ENCODE data around the gene SCLT1. TPM values are rescaled to one million over a fixed set of nuclear protein-coding genes. Genes with fewer than 3 reads are reported as not detected.

SCLT1 gene
- total RNA-seq, 1 donor: 14.1 TPM

DNA sequence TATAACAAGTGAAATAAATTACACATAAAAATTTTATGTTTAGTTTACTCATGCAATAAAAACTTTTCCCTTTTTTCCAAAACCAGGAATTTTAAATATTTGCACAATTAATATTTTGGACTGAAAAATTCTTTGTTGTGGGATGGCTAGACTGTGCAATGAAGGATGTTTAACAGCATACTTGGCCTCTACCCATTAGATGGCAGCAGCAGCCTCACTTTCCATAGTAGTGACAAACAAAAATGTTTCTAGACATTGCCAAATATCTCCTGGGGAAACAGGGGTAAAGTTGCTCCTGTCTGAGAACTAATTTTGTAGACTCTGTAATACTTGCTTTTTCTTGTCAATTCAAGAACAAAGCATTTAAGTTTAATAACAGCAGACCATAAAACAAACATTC is 49.8 kb downstream of the SCLT1 start:
- no peaks in the 10 kb centered on the region for H3K79me2 ChIP-seq (ENCODE audit: insufficient read depth, low read length)
- H3K27me3 ChIP-seq (ENCODE audit: insufficient read depth, low read length): no peaks in the 10 kb centered on the region
- H3K4me3 ChIP-seq (ENCODE audit: insufficient read depth, low read length): no peak overlapping the region
- H3K4me1 ChIP-seq (ENCODE audit: insufficient read depth, low read length): no peaks in the 10 kb centered on the region
- no peak for DNase-seq (ENCODE audit: insufficient read length, low spot score, missing footprints)
- no peak overlapping the region for H2AFZ ChIP-seq (ENCODE audit: low read length)
- no peak overlapping the region for H3K4me2 ChIP-seq (ENCODE audit: insufficient read depth, low read length)
- H3K36me3 ChIP-seq (ENCODE audit: insufficient read depth, low read length): no peaks in the 10 kb centered on the region
- H3K27ac ChIP-seq (ENCODE audit: low read depth, low read length): no peak overlapping the region
- no peaks in the 10 kb centered on the region for H3K9me3 ChIP-seq (ENCODE audit: low read depth, low read length)
- H4K20me1 ChIP-seq (ENCODE audit: insufficient read depth, low read length): no peaks in the 10 kb centered on the region
- TF ChIP-seq, protein P1, sequence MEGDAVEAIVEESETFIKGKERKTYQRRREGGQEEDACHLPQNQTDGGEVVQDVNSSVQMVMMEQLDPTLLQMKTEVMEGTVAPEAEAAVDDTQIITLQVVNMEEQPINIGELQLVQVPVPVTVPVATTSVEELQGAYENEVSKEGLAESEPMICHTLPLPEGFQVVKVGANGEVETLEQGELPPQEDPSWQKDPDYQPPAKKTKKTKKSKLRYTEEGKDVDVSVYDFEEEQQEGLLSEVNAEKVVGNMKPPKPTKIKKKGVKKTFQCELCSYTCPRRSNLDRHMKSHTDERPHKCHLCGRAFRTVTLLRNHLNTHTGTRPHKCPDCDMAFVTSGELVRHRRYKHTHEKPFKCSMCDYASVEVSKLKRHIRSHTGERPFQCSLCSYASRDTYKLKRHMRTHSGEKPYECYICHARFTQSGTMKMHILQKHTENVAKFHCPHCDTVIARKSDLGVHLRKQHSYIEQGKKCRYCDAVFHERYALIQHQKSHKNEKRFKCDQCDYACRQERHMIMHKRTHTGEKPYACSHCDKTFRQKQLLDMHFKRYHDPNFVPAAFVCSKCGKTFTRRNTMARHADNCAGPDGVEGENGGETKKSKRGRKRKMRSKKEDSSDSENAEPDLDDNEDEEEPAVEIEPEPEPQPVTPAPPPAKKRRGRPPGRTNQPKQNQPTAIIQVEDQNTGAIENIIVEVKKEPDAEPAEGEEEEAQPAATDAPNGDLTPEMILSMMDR (IDR thresholded peaks at IDR 0.05; ENCODE audit: extremely low read depth, low read depth, low read length): peak; percentile 28

DNA sequence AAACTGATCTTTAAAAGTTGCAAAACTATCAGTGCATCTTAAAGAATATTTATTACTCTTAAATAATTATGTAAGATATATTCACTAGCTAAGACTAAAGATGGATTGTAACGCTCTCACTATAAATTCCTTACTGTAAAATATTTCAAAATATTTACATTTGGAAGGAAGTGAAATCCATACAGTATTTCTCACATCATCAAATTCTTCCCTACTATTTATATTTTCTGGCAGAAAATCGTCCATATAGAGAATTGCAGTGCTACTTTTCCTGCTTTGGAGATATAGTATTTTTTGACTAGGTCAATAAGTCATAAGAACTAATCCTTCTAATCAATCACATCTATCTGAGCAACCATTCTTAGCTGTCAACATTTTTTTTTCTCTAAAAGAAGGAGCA is 52.9 kb downstream of the SCLT1 start:
- no peak overlapping the region for H3K27ac ChIP-seq (ENCODE audit: low read depth, low read length)
- H3K27me3 ChIP-seq (ENCODE audit: insufficient read depth, low read length): no peaks in the 10 kb centered on the region
- no peaks in the 10 kb centered on the region for H4K20me1 ChIP-seq (ENCODE audit: insufficient read depth, low read length)
- TF ChIP-seq, protein P1 (IDR thresholded peaks at IDR 0.05; ENCODE audit: extremely low read depth, low read depth, low read length): no peak
- DNase-seq (ENCODE audit: insufficient read length, low spot score, missing footprints): no peak
- no peak overlapping the region for H3K4me2 ChIP-seq (ENCODE audit: insufficient read depth, low read length)
- peaks cover 3% of the 10 kb centered on the region for H3K36me3 ChIP-seq (ENCODE audit: insufficient read depth, low read length)
- no peak overlapping the region for H2AFZ ChIP-seq (ENCODE audit: low read length)
- no peaks in the 10 kb centered on the region for H3K9me3 ChIP-seq (ENCODE audit: low read depth, low read length)
- no peaks in the 10 kb centered on the region for H3K4me1 ChIP-seq (ENCODE audit: insufficient read depth, low read length)
- H3K79me2 ChIP-seq (ENCODE audit: insufficient read depth, low read length): no peaks in the 10 kb centered on the region
- no peak overlapping the region for H3K4me3 ChIP-seq (ENCODE audit: insufficient read depth, low read length)

DNA sequence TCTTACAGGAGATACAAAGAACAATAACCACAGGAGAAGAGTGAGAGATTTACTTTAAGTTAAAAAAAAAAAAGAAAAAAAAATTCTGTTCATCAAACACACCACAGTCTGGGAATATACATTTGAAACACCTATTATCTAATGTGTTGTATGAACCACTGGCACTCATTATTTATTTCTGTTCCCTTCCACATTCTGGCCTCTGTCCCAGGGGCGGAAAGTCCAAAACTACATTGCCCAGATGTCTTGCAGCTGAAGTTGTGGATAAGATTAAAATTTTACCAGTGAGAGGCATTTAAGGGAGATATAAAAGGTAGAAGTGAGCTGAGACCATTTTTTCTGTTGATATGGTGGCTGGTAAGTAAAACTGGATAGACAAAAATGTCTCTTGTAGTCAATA is 56.2 kb downstream of the SCLT1 start:
- H3K9me3 ChIP-seq (ENCODE audit: low read depth, low read length): no peaks in the 10 kb centered on the region
- no peaks in the 10 kb centered on the region for H3K79me2 ChIP-seq (ENCODE audit: insufficient read depth, low read length)
- peaks cover 3% of the 10 kb centered on the region for H3K36me3 ChIP-seq (ENCODE audit: insufficient read depth, low read length)
- no peak overlapping the region for H3K27ac ChIP-seq (ENCODE audit: low read depth, low read length)
- H2AFZ ChIP-seq (ENCODE audit: low read length): no peak overlapping the region
- H3K4me2 ChIP-seq (ENCODE audit: insufficient read depth, low read length): no peak overlapping the region
- no peaks in the 10 kb centered on the region for H3K4me1 ChIP-seq (ENCODE audit: insufficient read depth, low read length)
- no peak overlapping the region for H3K4me3 ChIP-seq (ENCODE audit: insufficient read depth, low read length)
- H3K27me3 ChIP-seq (ENCODE audit: insufficient read depth, low read length): no peaks in the 10 kb centered on the region
- no peak for DNase-seq (ENCODE audit: insufficient read length, low spot score, missing footprints)
- TF ChIP-seq, protein P1 (IDR thresholded peaks at IDR 0.05; ENCODE audit: extremely low read depth, low read depth, low read length): no peak
- H4K20me1 ChIP-seq (ENCODE audit: insufficient read depth, low read length): no peaks in the 10 kb centered on the region

DNA sequence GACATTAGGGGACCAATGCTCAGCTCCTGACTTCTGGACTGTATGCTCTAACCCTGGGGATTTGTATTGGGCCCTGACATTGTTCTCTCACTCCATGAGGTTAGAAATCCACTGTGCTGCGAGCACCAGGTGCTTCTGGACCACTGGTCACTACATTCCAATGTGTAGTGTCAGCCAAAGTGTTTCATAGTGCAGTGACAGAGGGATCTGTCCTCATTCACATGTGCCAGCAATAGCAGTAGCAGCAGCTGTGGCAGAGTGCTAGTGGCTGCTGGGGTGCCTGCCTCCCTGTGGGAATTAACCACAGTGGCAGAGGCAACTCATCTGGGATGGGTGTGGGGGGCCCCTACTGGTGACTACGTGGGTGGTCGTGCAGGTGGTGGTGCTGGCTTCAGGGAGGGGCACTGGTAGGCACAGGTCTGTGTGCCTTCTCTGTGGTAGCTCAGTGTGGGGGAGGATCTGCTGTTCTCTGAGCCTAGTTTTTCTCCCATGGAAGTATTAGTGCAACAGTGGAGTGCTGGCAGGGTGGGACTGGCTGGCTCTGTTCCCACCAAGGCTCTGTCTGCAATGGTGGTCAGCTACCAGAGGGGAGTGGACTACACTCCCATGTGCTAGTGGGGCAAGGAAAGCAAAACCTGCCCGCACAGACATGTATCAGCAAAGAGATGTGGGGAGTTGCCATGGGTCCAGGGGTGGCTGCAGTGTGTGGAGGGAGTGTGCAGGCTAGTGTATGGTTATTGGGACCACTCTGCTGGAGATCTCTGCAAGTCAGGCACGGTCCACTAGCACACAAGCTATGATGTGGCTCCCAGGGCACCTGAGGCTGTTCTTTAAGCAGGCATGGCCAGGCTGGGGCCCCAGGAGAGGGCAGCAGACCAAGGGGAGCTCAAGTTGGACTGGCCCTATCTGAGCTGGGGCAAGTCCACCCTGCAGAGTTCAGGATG is 78.5 kb downstream of the SCLT1 start:
- H2AFZ ChIP-seq (ENCODE audit: low read length): no peak overlapping the region
- H3K9me3 ChIP-seq (ENCODE audit: low read depth, low read length): no peaks in the 10 kb centered on the region
- no peaks in the 10 kb centered on the region for H4K20me1 ChIP-seq (ENCODE audit: insufficient read depth, low read length)
- no peak overlapping the region for H3K27ac ChIP-seq (ENCODE audit: low read depth, low read length)
- no peaks in the 10 kb centered on the region for H3K4me1 ChIP-seq (ENCODE audit: insufficient read depth, low read length)
- H3K36me3 ChIP-seq (ENCODE audit: insufficient read depth, low read length): no peaks in the 10 kb centered on the region
- H3K4me2 ChIP-seq (ENCODE audit: insufficient read depth, low read length): no peak overlapping the region
- TF ChIP-seq, protein P1 (IDR thresholded peaks at IDR 0.05; ENCODE audit: extremely low read depth, low read depth, low read length): no peak
- no peaks in the 10 kb centered on the region for H3K27me3 ChIP-seq (ENCODE audit: insufficient read depth, low read length)
- no peak overlapping the region for H3K4me3 ChIP-seq (ENCODE audit: insufficient read depth, low read length)
- no peaks in the 10 kb centered on the region for H3K79me2 ChIP-seq (ENCODE audit: insufficient read depth, low read length)
- DNase-seq (ENCODE audit: insufficient read length, low spot score, missing footprints): peak; percentile 50

Measured in osteoblast (primary cell).